ENCODE results near the gene ZNF521.

The ZNF521 gene

GRCh38 chr18:25289001-25289631 is 62.9 kb downstream of the ZNF521 start:
- Histone ChIP-seq H3K9ac (ENCODE audit: low read length) (no peak overlapping the region), H3K27me3 (ENCODE audit: low read length) (no peaks in the 10 kb centered on the region), H3K79me2 (ENCODE audit: insufficient read depth, low read length) (no peaks in the 10 kb centered on the region), H3K4me3 (ENCODE audit: insufficient read depth, low read length, poor library complexity, severe bottlenecking) (no peak overlapping the region), H4K20me1 (ENCODE audit: low read depth, low read length) (no peaks in the 10 kb centered on the region), H3K36me3 (ENCODE audit: low read length) (no peaks in the 10 kb centered on the region), H3K27ac (ENCODE audit: low read depth, low read length) (no peak overlapping the region), H3F3A (ENCODE audit: insufficient read depth) (no peaks in the 10 kb centered on the region), H3K9me2 (replicated peaks; ENCODE audit: insufficient read depth, low read length) (no peaks in the 10 kb centered on the region), H3K4me2 (ENCODE audit: low read depth, low read length, poor library complexity, severe bottlenecking) (no peak overlapping the region), H3K9me3 (ENCODE audit: insufficient read depth, low read length) (no peaks in the 10 kb centered on the region), H2AFZ (ENCODE audit: low read depth, low read length, severe bottlenecking) (no peak overlapping the region)
- no peak for TF ChIP-seq CTCF (IDR thresholded peaks at IDR 0.05; ENCODE audit: insufficient read depth, low read length, poor library complexity, severe bottlenecking)
- TF ChIP-seq EZH2phosphoT487 (conservative IDR thresholded peaks at IDR 0.05; ENCODE audit: low read length), result no peak

DNA sequence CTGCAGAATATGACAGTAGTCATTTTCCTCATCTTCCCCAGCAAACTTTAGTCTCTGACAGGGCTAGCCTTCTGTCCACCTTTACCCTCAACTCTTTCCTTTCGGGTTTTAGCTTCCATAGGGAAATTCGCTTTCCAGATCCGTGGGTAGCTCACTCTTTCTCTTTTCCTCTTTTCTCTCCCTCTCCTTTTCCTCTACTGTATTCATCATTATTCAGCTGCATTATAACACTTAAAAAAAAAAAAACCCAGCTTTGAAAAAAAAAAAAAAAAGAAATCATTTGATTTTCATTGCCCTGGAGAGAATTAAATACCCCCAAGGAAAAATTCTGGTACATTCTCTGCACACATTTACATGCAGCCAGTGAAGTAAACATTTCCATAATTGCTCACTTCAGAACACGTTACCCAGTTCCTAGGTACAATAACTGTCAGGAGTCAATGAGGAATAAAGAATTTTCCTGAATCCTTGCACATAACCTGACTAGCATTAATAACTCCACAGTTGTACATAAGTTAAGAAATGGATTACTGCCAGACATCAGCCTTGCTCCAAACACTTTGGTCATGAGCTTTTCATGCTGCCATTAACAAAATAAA is 63.5 kb downstream of the ZNF521 start:
- Histone ChIP-seq H3K27ac (ENCODE audit: low read depth, low read length) (no peak overlapping the region), H3K9me3 (ENCODE audit: insufficient read depth, low read length) (no peaks in the 10 kb centered on the region), H3K4me2 (ENCODE audit: low read depth, low read length, poor library complexity, severe bottlenecking) (no peak overlapping the region), H3F3A (ENCODE audit: insufficient read depth) (no peaks in the 10 kb centered on the region), H3K36me3 (ENCODE audit: low read length) (no peaks in the 10 kb centered on the region), H4K20me1 (ENCODE audit: low read depth, low read length) (no peaks in the 10 kb centered on the region), H3K27me3 (ENCODE audit: low read length) (no peaks in the 10 kb centered on the region), H3K9me2 (replicated peaks; ENCODE audit: insufficient read depth, low read length) (no peaks in the 10 kb centered on the region), H3K79me2 (ENCODE audit: insufficient read depth, low read length) (no peaks in the 10 kb centered on the region), H3K4me3 (ENCODE audit: insufficient read depth, low read length, poor library complexity, severe bottlenecking) (no peak overlapping the region), H3K9ac (ENCODE audit: low read length) (no peak overlapping the region), H2AFZ (ENCODE audit: low read depth, low read length, severe bottlenecking) (no peak overlapping the region)
- TF ChIP-seq EZH2phosphoT487 (conservative IDR thresholded peaks at IDR 0.05; ENCODE audit: low read length) (no peak), CTCF (IDR thresholded peaks at IDR 0.05; ENCODE audit: insufficient read depth, low read length, poor library complexity, severe bottlenecking) (no peak)

DNA sequence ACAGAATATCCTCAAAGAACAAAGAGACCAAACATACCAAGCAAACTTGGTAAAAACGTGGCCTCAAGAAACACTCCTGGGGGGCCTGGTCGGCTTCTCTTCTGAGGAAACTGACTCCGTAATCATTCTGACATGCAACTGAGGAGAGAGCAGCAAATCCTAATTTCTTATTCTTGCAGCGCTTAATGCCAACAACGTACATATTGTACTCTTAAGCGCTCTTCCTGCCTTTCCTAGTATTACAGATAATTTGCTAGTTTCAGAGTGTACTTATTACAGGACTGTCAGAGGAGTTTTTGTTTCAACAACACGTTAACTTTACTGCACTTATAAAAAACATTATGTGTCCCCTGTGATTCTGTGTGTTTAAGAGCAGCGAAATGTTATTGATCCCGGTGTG is 64.9 kb downstream of the ZNF521 start:
- H3K79me2 ChIP-seq (ENCODE audit: insufficient read depth, low read length), result no peaks in the 10 kb centered on the region
- H3K27me3 ChIP-seq (ENCODE audit: low read length), result no peaks in the 10 kb centered on the region
- no peaks in the 10 kb centered on the region for H3K36me3 ChIP-seq (ENCODE audit: low read length)
- H2AFZ ChIP-seq (ENCODE audit: low read depth, low read length, severe bottlenecking), result no peak overlapping the region
- no peaks in the 10 kb centered on the region for H3K9me2 ChIP-seq (replicated peaks; ENCODE audit: insufficient read depth, low read length)
- H3K4me2 ChIP-seq (ENCODE audit: low read depth, low read length, poor library complexity, severe bottlenecking), result no peak overlapping the region
- H3K27ac ChIP-seq (ENCODE audit: low read depth, low read length), result no peak overlapping the region
- no peaks in the 10 kb centered on the region for H3F3A ChIP-seq (ENCODE audit: insufficient read depth)
- no peak overlapping the region for H3K4me3 ChIP-seq (ENCODE audit: insufficient read depth, low read length, poor library complexity, severe bottlenecking)
- H3K9ac ChIP-seq (ENCODE audit: low read length), result no peak overlapping the region
- no peaks in the 10 kb centered on the region for H3K9me3 ChIP-seq (ENCODE audit: insufficient read depth, low read length)
- no peaks in the 10 kb centered on the region for H4K20me1 ChIP-seq (ENCODE audit: low read depth, low read length)
- TF ChIP-seq CTCF (IDR thresholded peaks at IDR 0.05; ENCODE audit: insufficient read depth, low read length, poor library complexity, severe bottlenecking), result no peak
- no peak for TF ChIP-seq EZH2phosphoT487 (conservative IDR thresholded peaks at IDR 0.05; ENCODE audit: low read length)

Measured in SU-DHL-6 (cell line).